ENCODE results near the gene RLN3. TPM values are rescaled to one million over a fixed set of nuclear protein-coding genes. Genes with fewer than 3 reads are reported as not detected.

RLN3 gene
- total and polyA plus RNA-seq, 2 of the 8 experiments (the other 6 are each of a cell fraction or from before 2014, with no cell fraction given), result not detected

DNA sequence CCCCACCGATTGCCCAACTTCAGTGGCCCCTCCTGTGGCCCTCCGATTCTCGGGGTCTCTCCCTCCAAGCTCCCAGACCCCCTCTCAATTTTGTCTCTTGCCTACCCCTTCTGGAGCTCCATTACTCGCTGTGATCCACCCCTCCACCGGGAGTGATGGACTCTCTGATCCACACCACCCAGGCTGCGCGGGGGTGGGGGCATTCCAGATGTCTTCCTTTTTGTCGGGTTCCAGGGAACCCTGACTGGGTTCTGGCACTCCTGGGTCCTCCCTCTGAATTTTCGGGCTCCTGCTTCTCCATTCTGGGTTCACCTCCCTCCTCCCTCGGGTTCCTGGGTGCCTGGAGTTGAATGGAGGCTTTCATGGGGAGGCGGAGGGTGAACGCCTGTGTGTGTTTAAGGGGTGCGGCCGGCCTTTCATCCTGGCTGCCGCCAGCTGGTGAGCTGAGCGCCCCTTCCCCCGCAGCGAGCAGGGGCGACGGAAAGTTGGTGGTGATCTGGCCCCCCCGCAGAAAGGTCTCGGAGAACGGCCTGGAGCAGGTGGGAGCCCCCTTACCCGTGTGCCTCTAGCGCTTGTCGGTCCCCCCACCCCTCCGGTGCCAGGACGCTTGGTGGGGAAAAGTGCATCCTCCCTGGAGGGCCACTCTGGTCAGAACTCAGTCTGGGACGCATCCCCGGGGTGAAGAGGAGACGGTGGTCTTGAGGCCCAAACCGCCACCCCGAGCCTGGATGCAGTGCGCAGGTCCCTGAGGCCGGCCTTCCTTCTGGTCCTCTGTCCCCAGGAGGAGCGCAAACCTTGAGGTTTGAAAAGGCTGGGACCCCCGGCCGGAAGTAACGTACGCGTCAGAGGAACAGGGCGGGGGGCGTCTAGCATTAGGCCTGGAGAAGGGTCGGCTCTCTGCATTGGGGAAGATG, 46.2 kb downstream of the RLN3 start:
- peaks cover 0 to 2% of the 10 kb centered on the region in 2 experiments for H4K20me1 ChIP-seq (replicated peaks in 1 of 2; ENCODE audit: control insufficient read depth in 1 of 2, insufficient read depth in 2 of 2, low read length in 2 of 2)
- H2BK12ac ChIP-seq (ENCODE audit: low read depth, low read length), result no peak overlapping the region
- H2BK15ac ChIP-seq (ENCODE audit: low read length), result no peak overlapping the region
- no peak overlapping the region for H3K4ac ChIP-seq (replicated peaks; ENCODE audit: insufficient read length, low read depth, low read length)
- H3K4me1 ChIP-seq (replicated peaks in 1 of 4; ENCODE audit: control insufficient read depth in 3 of 4, insufficient read depth in 4 of 4, low read length in 3 of 4), result peaks cover 0 to 15% (median 9%) of the 10 kb centered on the region in 4 experiments; a peak in 5 of 7 replicates
- H3K9ac ChIP-seq (replicated peaks in 1 of 4; ENCODE audit: extremely low read depth in 1 of 4, low read depth in 3 of 4, low read length in 3 of 4), result no peak overlapping the region; a peak in 2 of 7 replicates
- ChIA-PET POLR2A (ENCODE audit: partially characterized antibody) (interaction anchor here (0.7 to 2.6 kb wide), 5 partner anchors 18 to 193 kb away, joined by 3 to 10 read pairs (median 3); partner anchors contain the start of gene IL27RA), CTCF (ENCODE audit: partially characterized antibody) (interaction anchor here (0.6 to 7.0 kb wide), 23 partner anchors 8 to 216 kb away, joined by 3 to 103 read pairs (median 4); partner anchors contain the start of genes C19orf67, NANOS3 and PALM3)
- H3K27ac ChIP-seq (ENCODE audit: low read depth, low read length), result no peak overlapping the region
- no peak for FAIRE-seq
- peaks cover 18% of the 10 kb centered on the region; the same call in 1 of the 2 replicates for H3K23me2 ChIP-seq (ENCODE audit: low read depth, low read length)
- H4K91ac ChIP-seq (replicated peaks; ENCODE audit: insufficient read length, low read length), result no peak overlapping the region
- no peak overlapping the region for H2AK5ac ChIP-seq (ENCODE audit: low read depth, low read length)
- no peak overlapping the region for H3K56ac ChIP-seq (replicated peaks; ENCODE audit: insufficient read length, low read depth, low read length)
- no peaks in the 10 kb centered on the region for H3K79me1 ChIP-seq (ENCODE audit: low read depth, low read length)
- H3K23ac ChIP-seq (ENCODE audit: insufficient read length), result no peak overlapping the region
- H3K4me2 ChIP-seq (ENCODE audit: insufficient read depth in 1 of 2, low read depth in 2 of 2, low read length in 2 of 2), result peak overlapping the region; percentile 57 to 98
- no peak overlapping the region for H3K14ac ChIP-seq (ENCODE audit: insufficient read length)
- H3K79me2 ChIP-seq (ENCODE audit: control insufficient read depth in 1 of 2, insufficient read depth in 2 of 2, low read length in 2 of 2), result no peaks in the 10 kb centered on the region
- H3K18ac ChIP-seq (ENCODE audit: extremely low read depth, low read length), result peak overlapping the region; percentile 32; the same call in 1 of the 2 replicates
- no peak overlapping the region for H2BK20ac ChIP-seq (ENCODE audit: low read length)
- no peaks in the 10 kb centered on the region; a peak in 1 of 4 replicates for H3K9me3 ChIP-seq (ENCODE audit: insufficient read depth in 2 of 2, low read depth in 1 of 2, low read length in 1 of 2)
- H2BK5ac ChIP-seq (ENCODE audit: low read depth, low read length), result no peak overlapping the region
- H2AFZ ChIP-seq (ENCODE audit: low read length), result peak overlapping the region; percentile 64; the same call in 1 of the 2 replicates
- no peak overlapping the region for H2BK120ac ChIP-seq (replicated peaks; ENCODE audit: low read depth, low read length)
- H3K36me3 ChIP-seq (ENCODE audit: control insufficient read depth in 2 of 4, insufficient read depth in 4 of 4, low read length in 3 of 4), result no peaks in the 10 kb centered on the region
- peak in 1 of 2 experiments; percentile 64 for DNase-seq (ENCODE audit: low read depth in 1 of 2, low spot score in 2 of 2)
- peaks cover 17 to 40% (median 32%) of the 10 kb centered on the region in 4 experiments for H3K27me3 ChIP-seq (replicated peaks in 1 of 4; ENCODE audit: control insufficient read depth in 3 of 4, extremely low read depth in 1 of 4, insufficient read depth in 3 of 4, low read length in 3 of 4)
- no peak overlapping the region for H4K5ac ChIP-seq (ENCODE audit: insufficient read length, low read depth, low read length)
- 16% methylated on average over 38 of the region's 44 CpGs; no CpG with 5 or more reads in 1 of the 2 experiments for WGBS, 2 experiments (ENCODE audit: extremely low coverage in 1 of 2, insufficient coverage in 1 of 2, insufficient read length in 1 of 2, insufficient replicate concordance in 2 of 2, low coverage in 1 of 2, low lambda C conversion rate in 2 of 2, missing lambda C conversion rate in 1 of 2)
- H4K8ac ChIP-seq (ENCODE audit: extremely low read depth, insufficient read depth, low read length), result peak overlapping the region; percentile 62
- H3K4me3 ChIP-seq (ENCODE audit: extremely low read depth in 1 of 4, insufficient read depth in 2 of 4, low read depth in 3 of 4, low read length in 4 of 4), result peak overlapping the region; percentile 42 to 66 (median 50)
- TF ChIP-seq CEBPB (IDR thresholded peaks at IDR 0.05; ENCODE audit: low read depth, low read length), result no peak
- TF ChIP-seq SIRT6 (IDR thresholded peaks at IDR 0.05; ENCODE audit: low read length), result no peak
- no peak for TF ChIP-seq YY1 (IDR thresholded peaks at IDR 0.05; ENCODE audit: low read depth, low read length)
- TF ChIP-seq CHD1 (IDR thresholded peaks at IDR 0.05; ENCODE audit: low read depth, low read length), result no peak
- TF ChIP-seq MAFK (IDR thresholded peaks at IDR 0.05; ENCODE audit: low read depth, low read length), result no peak
- TF ChIP-seq SUZ12 (IDR thresholded peaks at IDR 0.05; ENCODE audit: low read length), result 0 out of 2 replicates have a peak, but pooled peaks have one; percentile 59
